GM21381 (cell line): ENCODE measurements around the gene PCDH15.
"Not testable (repeated sequence)": the region's sequence is repeated elsewhere in the genome, so short reads cannot be mapped to it uniquely, and the experiment has no call there.

Experiments used
- ATAC-seq: cut with Tn5 transposase; IDR thresholded peaks from one replicate; pipeline ENCODE4 v1.9.1; 2021; ENCODE audit warnings: mild to moderate bottlenecking, moderate library complexity; ENCODE audit not compliant: unreplicated experiment

PCDH15 gene

GRCh38 chr10:54002077-54002476, 799.0 kb downstream of the PCDH15 start:
- no peak for ATAC-seq

- ATAC-seq = no peak
Observed at GRCh38 chr10:53997953-53998352, 803.1 kb downstream of the PCDH15 start.

- ATAC-seq = no peak
Observed at GRCh38 chr10:53990799-53991238, 810.2 kb downstream of the PCDH15 start.

GRCh38 chr10:53983431-53983830, 817.6 kb downstream of the PCDH15 start:
- no peak for ATAC-seq

- ATAC-seq = no peak
Observed at GRCh38 chr10:53980210-53980609, 820.8 kb downstream of the PCDH15 start.

- no peak for ATAC-seq
Observed at GRCh38 chr10:53978301-53978700, 822.7 kb downstream of the PCDH15 start.

- no peak for ATAC-seq
Observed at GRCh38 chr10:53977267-53977666, 823.8 kb downstream of the PCDH15 start.

- no peak for ATAC-seq
Observed at GRCh38 chr10:53957401-53957800, 843.6 kb downstream of the PCDH15 start.

GRCh38 chr10:53955091-53955490, 845.9 kb downstream of the PCDH15 start:
- ATAC-seq = no peak

GRCh38 chr10:53952698-53953630, 848.1 kb downstream of the PCDH15 start:
- no peak for ATAC-seq

GRCh38 chr10:53939654-53940053, 861.4 kb downstream of the PCDH15 start:
- ATAC-seq = no peak

- no peak for ATAC-seq
Observed at GRCh38 chr10:53930648-53931047, 870.4 kb downstream of the PCDH15 start.

GRCh38 chr10:53924051-53924700, 876.9 kb downstream of the PCDH15 start:
- ATAC-seq = not testable (repeated sequence)

- ATAC-seq = no peak
Observed at GRCh38 chr10:53918755-53919154, 882.3 kb downstream of the PCDH15 start.

GRCh38 chr10:53909791-53910190, 891.2 kb downstream of the PCDH15 start:
- no peak for ATAC-seq

GRCh38 chr10:53904506-53905241, 896.4 kb downstream of the PCDH15 start:
- no peak for ATAC-seq

- ATAC-seq = no peak
Observed at GRCh38 chr10:53903756-53904155, 897.3 kb downstream of the PCDH15 start.

GRCh38 chr10:53899463-53900160, 901.4 kb downstream of the PCDH15 start:
- no peak for ATAC-seq

- no peak for ATAC-seq
Observed at GRCh38 chr10:53898532-53898931, 902.5 kb downstream of the PCDH15 start.

- no peak for ATAC-seq
Observed at GRCh38 chr10:53894145-53894544, 906.9 kb downstream of the PCDH15 start.

GRCh38 chr10:53893061-53893460, 908.0 kb downstream of the PCDH15 start:
- ATAC-seq = no peak
